ENCODE measurements around the gene NPTX1.

NPTX1 gene

GRCh38 chr17:80494547-80494946 is 18.1 kb upstream of the NPTX1 start:
- Histone ChIP-seq H3K4me3 (replicated peaks; ENCODE audit: insufficient read depth, low read length) (no peak overlapping the region), H3K27ac (replicated peaks) (no peak overlapping the region), H3K27me3 (ENCODE audit: insufficient read depth, poor library complexity, severe bottlenecking) (peaks cover 2% of the 10 kb centered on the region)
- TF ChIP-seq REST (IDR thresholded peaks at IDR 0.05; ENCODE audit: insufficient replicate concordance, low read depth), result no peak
- no peak for TF ChIP-seq SPI1 (IDR thresholded peaks at IDR 0.05; ENCODE audit: borderline replicate concordance, low read depth)
- TF ChIP-seq CTCF (IDR thresholded peaks at IDR 0.05; ENCODE audit: insufficient read depth, low read length), result no peak
- DNase-seq (ENCODE audit: low read depth in 1 of 2, low spot score in 1 of 2), result no peak

GRCh38 chr17:80492343-80493136 is 16.1 kb upstream of the NPTX1 start:
- no peak overlapping the region for H3K4me3 ChIP-seq (replicated peaks; ENCODE audit: insufficient read depth, low read length)
- no peak for DNase-seq (ENCODE audit: low read depth in 1 of 2, low spot score in 1 of 2)
- H3K27me3 ChIP-seq (ENCODE audit: insufficient read depth, poor library complexity, severe bottlenecking), result peaks cover 2% of the 10 kb centered on the region
- TF ChIP-seq CTCF (IDR thresholded peaks at IDR 0.05; ENCODE audit: insufficient read depth, low read length), result no peak
- TF ChIP-seq SPI1 (IDR thresholded peaks at IDR 0.05; ENCODE audit: borderline replicate concordance, low read depth), result no peak
- H3K27ac ChIP-seq (replicated peaks), result no peak overlapping the region

GRCh38 chr17:80491478-80492342 is 15.3 kb upstream of the NPTX1 start:
- peaks cover 2% of the 10 kb centered on the region for H3K27me3 ChIP-seq (ENCODE audit: insufficient read depth, poor library complexity, severe bottlenecking)
- no peak for DNase-seq (ENCODE audit: low read depth in 1 of 2, low spot score in 1 of 2)
- no peak overlapping the region for H3K27ac ChIP-seq (replicated peaks)
- H3K4me3 ChIP-seq (replicated peaks; ENCODE audit: insufficient read depth, low read length), result no peak overlapping the region
- TF ChIP-seq SPI1 (IDR thresholded peaks at IDR 0.05; ENCODE audit: borderline replicate concordance, low read depth) (no peak), REST (IDR thresholded peaks at IDR 0.05; ENCODE audit: insufficient replicate concordance, low read depth) (no peak), GABPA (IDR thresholded peaks at IDR 0.05; ENCODE audit: low read depth) (no peak), POLR2AphosphoS5 (IDR thresholded peaks at IDR 0.05; ENCODE audit: low read depth) (no peak), CTCF (IDR thresholded peaks at IDR 0.05; ENCODE audit: insufficient read depth, low read length) (no peak)
